HUES48 (cell line): ENCODE measurements around the gene GTF2H2.
"Not testable (repeated sequence)": the region's sequence is repeated elsewhere in the genome, so short reads cannot be mapped to it uniquely, and the experiment has no call there.

Experiments used
- H3K27ac ChIP-seq: one replicate; pipeline ENCODE4 v1.7.0; 2013; ENCODE audit warnings: low read depth, low read length, inconsistent platforms
- H3K27me3 ChIP-seq: 2 replicates; pipeline ENCODE4 v1.6.1; 2013; ENCODE audit warnings: mild to moderate bottlenecking, low read length; ENCODE audit not compliant: control insufficient read depth, insufficient read depth
- H3K36me3 ChIP-seq: 2 replicates; pipeline ENCODE4 v1.6.1; 2013; ENCODE audit warnings: low read length; ENCODE audit not compliant: control insufficient read depth, insufficient read depth
- H3K4me1 ChIP-seq: 2 replicates; pipeline ENCODE4 v1.6.1; 2013; ENCODE audit warnings: mild to moderate bottlenecking, low read length; ENCODE audit not compliant: control insufficient read depth, insufficient read depth
- H3K4me3 ChIP-seq: 2 replicates; pipeline ENCODE4 v1.5.1; 2013; ENCODE audit warnings: mild to moderate bottlenecking, low read depth, low read length
- H3K9ac ChIP-seq: 2 replicates; pipeline ENCODE4 v1.6.1; 2013; ENCODE audit warnings: mild to moderate bottlenecking, low read depth, low read length, moderate library complexity
- H3K9me3 ChIP-seq: 2 replicates; pipeline ENCODE4 v1.6.1; 2013; ENCODE audit warnings: low read length; ENCODE audit not compliant: control insufficient read depth, insufficient read depth

The GTF2H2 gene

DNA sequence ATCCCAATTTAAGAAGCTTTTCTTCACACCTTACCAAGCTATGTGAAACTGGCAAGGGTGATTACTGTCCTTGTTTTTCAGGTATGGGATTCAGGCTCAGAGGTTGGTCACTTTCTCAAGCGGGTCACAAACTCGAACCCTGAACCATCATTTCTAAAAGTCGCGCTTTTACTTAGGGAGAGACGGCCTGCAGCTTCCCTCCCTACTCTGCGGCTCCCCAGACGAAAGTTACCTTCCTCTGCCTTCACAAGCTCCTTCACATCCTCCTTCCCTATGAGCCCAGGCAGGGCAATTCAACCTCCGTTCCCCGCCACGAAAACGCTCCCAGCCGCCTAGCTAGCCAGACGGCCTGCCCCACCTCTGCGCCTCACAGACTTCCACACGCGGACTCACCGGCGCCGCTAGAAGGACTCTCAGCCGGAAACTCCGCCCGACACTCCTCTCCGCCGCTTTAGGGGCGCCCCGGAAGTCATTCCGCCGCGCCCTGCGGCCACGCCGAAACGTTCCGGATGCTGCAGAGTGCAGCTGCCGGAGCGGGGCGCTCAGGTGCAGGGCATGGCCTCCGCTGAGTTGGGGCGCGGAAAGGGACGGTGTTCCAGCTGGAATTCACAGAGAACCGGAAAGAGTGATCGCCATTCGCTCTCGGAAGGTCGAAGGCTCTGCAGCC lies at the start of gene GTF2H2:
Gene GTF2H2, minus strand, starts transcription at position 415 of the 667 bp plus-strand sequence. CDS start 4,913 bp downstream, outside the sequence.
- H3K27ac ChIP-seq, H3K36me3 ChIP-seq, H3K4me3 ChIP-seq, H3K27me3 ChIP-seq, H3K9me3 ChIP-seq, H3K4me1 ChIP-seq, H3K9ac ChIP-seq: not testable (repeated sequence)

- H3K4me1 ChIP-seq, H3K27me3 ChIP-seq, H3K4me3 ChIP-seq, H3K36me3 ChIP-seq, H3K9me3 ChIP-seq, H3K9ac ChIP-seq, H3K27ac ChIP-seq: not testable (repeated sequence)
Observed at GRCh38 chr5:71109730-71110275, 42.3 kb upstream of the GTF2H2 start.

DNA sequence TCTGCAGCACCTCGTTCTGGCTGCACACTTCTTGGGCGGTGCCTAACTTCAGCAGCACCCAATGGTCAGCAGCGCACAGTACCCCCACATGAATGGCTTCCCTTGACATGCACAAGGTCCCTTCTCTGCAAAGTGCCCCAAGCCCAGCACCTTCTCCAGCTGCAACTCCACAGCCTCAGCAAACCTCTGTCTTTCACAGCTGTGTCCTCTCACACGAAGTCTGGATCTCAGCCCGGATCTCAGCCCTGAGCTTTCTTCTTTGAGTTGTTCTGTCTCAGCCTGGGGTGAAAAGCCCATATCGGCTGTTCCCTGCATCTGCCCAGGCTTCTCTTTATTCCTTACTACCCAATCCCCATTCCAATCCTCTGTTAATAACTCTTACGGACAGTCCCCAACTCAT lies 32.5 kb upstream of the GTF2H2 start:
- not testable (repeated sequence) for H3K4me3 ChIP-seq, H3K9ac ChIP-seq, H3K9me3 ChIP-seq, H3K36me3 ChIP-seq, H3K4me1 ChIP-seq, H3K27me3 ChIP-seq, H3K27ac ChIP-seq

GRCh38 chr5:71097930-71098203 lies 30.4 kb upstream of the GTF2H2 start:
- H3K4me1 ChIP-seq, H3K27me3 ChIP-seq, H3K9me3 ChIP-seq, H3K36me3 ChIP-seq, H3K4me3 ChIP-seq, H3K9ac ChIP-seq: not testable (repeated sequence)
- peak overlapping the region; percentile 82 for H3K27ac ChIP-seq

DNA sequence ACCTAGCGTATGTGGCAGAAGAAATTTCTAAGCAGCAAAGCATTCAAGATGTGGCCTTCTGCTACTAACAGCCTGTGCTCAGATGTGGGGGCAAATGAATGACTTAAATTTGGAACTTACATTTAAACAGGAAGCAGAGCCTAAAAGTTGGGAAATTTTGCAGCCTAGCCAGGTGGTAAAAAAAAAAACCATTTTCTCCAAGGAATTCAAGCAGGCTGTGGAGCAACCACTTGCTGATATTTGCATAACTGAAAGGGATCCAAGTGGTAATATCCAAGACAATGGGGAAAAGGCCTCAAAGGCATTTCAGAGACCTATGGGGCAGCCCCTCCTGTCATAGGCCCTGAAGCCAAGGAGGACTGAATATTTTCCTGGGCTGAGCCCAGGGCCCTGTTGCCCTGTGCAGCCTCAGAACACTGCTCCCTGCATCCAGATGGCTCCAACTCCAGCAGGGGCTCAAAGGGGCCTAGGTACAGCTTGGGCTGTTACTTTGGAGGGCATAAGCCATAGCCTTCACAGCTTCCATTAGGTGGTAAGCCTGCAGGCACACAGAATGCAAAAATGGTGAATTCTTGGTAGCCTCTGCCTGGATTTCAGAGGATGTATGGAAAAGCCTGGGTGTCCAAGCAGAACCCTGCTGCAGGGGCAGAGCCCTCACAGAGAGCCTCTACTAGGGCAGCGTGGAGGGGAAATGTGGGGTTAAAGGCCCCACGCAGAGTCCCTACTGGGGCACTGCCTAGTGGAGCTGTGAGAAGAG lies 29.9 kb upstream of the GTF2H2 start:
- not testable (repeated sequence) for H3K4me1 ChIP-seq, H3K9ac ChIP-seq, H3K36me3 ChIP-seq, H3K27me3 ChIP-seq, H3K9me3 ChIP-seq, H3K4me3 ChIP-seq
- H3K27ac ChIP-seq = peak overlapping the region; percentile 82

DNA sequence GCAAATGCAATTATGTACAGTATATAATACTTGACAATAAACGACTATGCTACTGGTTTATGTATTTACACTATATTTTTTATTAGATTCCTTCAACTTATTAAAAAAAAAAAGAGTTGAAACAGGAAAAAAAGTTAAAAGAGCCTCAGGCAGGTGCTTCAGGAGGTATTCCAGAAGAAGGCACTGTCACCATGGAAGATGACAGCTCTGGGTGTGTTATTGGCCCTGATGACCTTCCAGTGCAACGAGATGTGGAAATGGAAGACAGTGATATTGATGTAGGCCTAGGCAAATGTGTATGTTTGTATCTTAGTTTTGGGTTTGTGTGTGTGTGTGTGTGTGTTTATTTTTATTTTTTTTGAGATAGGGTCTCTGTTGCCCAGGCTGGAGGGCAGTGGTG lies 22.3 kb upstream of the GTF2H2 start:
- not testable (repeated sequence) for H3K27ac ChIP-seq, H3K4me3 ChIP-seq, H3K9ac ChIP-seq, H3K36me3 ChIP-seq, H3K9me3 ChIP-seq, H3K27me3 ChIP-seq, H3K4me1 ChIP-seq

- H3K9me3 ChIP-seq, H3K36me3 ChIP-seq, H3K4me3 ChIP-seq, H3K27me3 ChIP-seq, H3K27ac ChIP-seq, H3K4me1 ChIP-seq, H3K9ac ChIP-seq: not testable (repeated sequence)
Observed at GRCh38 chr5:71088754-71089153, 21.3 kb upstream of the GTF2H2 start.

DNA sequence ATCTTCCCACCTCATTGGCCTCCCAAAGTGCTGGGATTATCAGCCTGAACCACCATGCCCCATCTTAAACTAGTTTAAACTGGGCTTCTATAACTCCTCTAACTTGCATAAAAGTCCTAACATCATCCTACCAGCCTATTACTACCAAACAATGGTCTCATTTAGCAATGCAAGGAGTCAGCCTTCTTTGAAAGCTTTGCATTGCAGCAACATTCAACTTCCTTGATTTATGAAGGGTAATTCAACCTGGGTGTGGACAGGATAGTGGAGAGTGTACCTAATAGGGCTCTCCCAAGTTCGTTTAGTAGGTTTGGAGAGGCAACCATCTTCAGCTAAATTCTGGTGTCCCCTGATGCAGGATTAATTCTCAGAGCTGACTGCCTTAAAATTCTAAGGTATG lies 18.7 kb upstream of the GTF2H2 start:
- H3K4me1 ChIP-seq, H3K27ac ChIP-seq, H3K27me3 ChIP-seq, H3K9me3 ChIP-seq, H3K4me3 ChIP-seq, H3K9ac ChIP-seq, H3K36me3 ChIP-seq: not testable (repeated sequence)

DNA sequence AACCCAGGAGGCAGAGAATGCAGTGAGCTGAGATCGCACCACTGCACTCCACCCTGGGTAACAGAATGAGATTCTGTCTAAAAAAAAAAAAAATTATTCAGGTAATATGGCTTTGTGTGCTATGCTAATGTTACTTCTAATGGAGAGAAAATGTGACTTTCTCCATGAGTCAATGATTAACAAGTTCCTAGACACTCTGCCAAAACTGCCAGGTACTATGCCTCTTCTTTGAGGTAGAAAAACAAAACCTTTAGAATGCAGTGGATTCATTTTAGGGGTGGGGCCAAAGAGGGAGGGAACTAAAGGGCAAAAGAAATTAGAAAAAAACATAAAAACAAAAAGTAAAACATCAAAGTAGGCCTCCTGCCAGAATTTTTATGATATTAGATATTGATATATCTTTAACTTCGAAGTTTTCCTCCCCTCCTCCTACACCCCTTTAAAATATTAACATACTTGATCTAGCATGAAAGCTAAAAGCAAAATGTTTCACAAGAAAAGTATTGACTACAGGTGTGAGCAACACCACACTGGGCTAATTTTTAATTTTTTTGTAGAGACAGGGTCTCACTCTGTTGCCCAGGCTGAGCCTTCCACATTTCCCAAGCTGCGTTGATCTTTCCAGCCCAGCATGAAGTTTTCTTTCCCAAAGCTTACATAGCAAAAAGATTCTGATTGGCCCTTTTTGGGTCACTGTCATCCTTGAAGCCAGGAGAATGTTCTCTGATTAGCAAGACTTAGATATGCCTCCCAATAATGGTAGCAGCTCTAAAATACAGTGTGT lies 17.0 kb upstream of the GTF2H2 start:
- H3K27me3 ChIP-seq, H3K4me3 ChIP-seq, H3K9me3 ChIP-seq, H3K36me3 ChIP-seq, H3K4me1 ChIP-seq, H3K27ac ChIP-seq, H3K9ac ChIP-seq: not testable (repeated sequence)

DNA sequence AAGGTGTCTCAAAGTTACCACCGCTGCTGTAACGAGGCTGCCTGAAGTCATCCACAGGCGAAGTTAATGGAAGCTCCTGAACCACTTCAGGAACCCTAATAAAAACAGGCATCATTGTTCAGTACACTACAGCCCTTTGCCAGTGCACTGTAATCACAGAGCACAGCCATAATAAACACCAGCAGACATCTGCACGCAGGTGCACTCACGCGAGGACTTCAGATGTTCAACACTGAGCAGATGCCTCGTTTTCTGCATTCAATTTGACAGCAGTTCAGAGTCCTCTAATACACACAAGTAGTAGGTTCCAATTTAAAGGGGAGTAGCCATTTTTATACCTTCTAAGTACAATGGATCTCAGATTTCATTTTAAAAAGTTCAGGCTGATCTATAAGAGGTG lies 15.4 kb upstream of the GTF2H2 start:
- H3K4me1 ChIP-seq = not testable (repeated sequence)

DNA sequence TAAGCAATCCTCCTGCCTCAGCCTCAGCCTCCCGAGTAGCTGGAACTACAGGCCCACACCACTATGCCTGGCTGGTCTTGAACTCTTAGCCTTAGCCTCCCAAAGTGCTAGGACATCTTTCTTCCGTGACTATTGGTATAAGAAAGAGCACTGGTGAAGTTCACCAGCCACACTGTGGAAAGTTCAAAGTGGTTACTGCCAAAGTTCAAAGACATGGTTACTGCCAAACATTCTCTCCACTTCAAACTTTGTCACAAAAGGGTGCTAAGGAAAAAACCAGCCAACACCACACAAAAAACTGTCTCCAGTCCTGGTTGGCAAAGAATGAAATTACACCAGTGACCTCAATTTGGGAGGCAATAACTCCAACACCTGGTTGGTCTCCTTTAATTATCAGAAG lies 14.9 kb upstream of the GTF2H2 start:
- not testable (repeated sequence) for H3K27ac ChIP-seq, H3K4me3 ChIP-seq, H3K9me3 ChIP-seq, H3K36me3 ChIP-seq, H3K9ac ChIP-seq, H3K27me3 ChIP-seq, H3K4me1 ChIP-seq

More for the DNA sequence above, 15.4 kb upstream of the GTF2H2 start:
- not testable (repeated sequence) for H3K4me3 ChIP-seq, H3K27ac ChIP-seq, H3K9me3 ChIP-seq, H3K36me3 ChIP-seq, H3K27me3 ChIP-seq, H3K9ac ChIP-seq
